CD4-positive, alpha-beta T cell treated with Interleukin-4 for 1 hour (primary cell): Measurements from ENCODE around the gene LCN12.
A peak's percentile ranks its signal among the peaks of the same experiment; 100 is the strongest.

Experiments used
- DNase-seq, 2 donors: peaks; one replicate each; pipeline ENCODE4 v3.0.0-alpha.2; 2020 to 2022

LCN12 gene

GRCh38 chr9:136927343-136928271 is 24.5 kb upstream of the LCN12 start:
- DNase-seq, result no peak

- no peak for DNase-seq
These were observed 23.5 kb upstream of the LCN12 start for GRCh38 chr9:136928591-136928990.

- DNase-seq, result no peak
These were observed 22.1 kb upstream of the LCN12 start for GRCh38 chr9:136930014-136930413.

- DNase-seq, result no peak
These were observed 20.4 kb upstream of the LCN12 start for GRCh38 chr9:136931611-136932130.

- DNase-seq, result no peak
These were observed 17.8 kb upstream of the LCN12 start for GRCh38 chr9:136934277-136934676.

- DNase-seq, result no peak
These were observed 16.4 kb upstream of the LCN12 start for GRCh38 chr9:136935651-136936050.

GRCh38 chr9:136936645-136937170 is 15.4 kb upstream of the LCN12 start:
- no peak for DNase-seq

GRCh38 chr9:136937186-136938001 is 14.7 kb upstream of the LCN12 start:
- no peak for DNase-seq

- no peak for DNase-seq
These were observed 12.6 kb upstream of the LCN12 start for GRCh38 chr9:136939431-136939995.

- no peak for DNase-seq
These were observed 12.0 kb upstream of the LCN12 start for GRCh38 chr9:136939996-136940525.

GRCh38 chr9:136940526-136941230 is 11.4 kb upstream of the LCN12 start:
- no peak for DNase-seq

- no peak for DNase-seq
These were observed 10.6 kb upstream of the LCN12 start for GRCh38 chr9:136941231-136942111.

GRCh38 chr9:136942112-136942880 is 9.8 kb upstream of the LCN12 start:
- DNase-seq, result no peak

GRCh38 chr9:136942881-136943230 is 9.2 kb upstream of the LCN12 start:
- DNase-seq, result no peak

- peak in 1 of 2 donors; percentile 34 for DNase-seq
These were observed 8.5 kb upstream of the LCN12 start for GRCh38 chr9:136943291-136944211.

- no peak for DNase-seq
These were observed 7.9 kb upstream of the LCN12 start for GRCh38 chr9:136944212-136944518.

- peak; percentile 94 to 95 for DNase-seq
These were observed 7.3 kb upstream of the LCN12 start, which contains the start of the genes C8G and FBXW5 for GRCh38 chr9:136944519-136945332. TSS of gene C8G (plus strand) at chr9:136945243. CDS start at chr9:136945321, 78 bp downstream. TSS of gene FBXW5 (minus strand) at chr9:136944738. CDS start at chr9:136944083, 655 bp downstream.
